ENCODE measurements around the gene PAK4. TPM values are rescaled to one million over a fixed set of nuclear protein-coding genes. Genes with fewer than 3 reads are reported as not detected.

The PAK4 gene
- total RNA-seq, 2 experiments from 2014 or later, result 16.3 to 17.8 TPM

DNA sequence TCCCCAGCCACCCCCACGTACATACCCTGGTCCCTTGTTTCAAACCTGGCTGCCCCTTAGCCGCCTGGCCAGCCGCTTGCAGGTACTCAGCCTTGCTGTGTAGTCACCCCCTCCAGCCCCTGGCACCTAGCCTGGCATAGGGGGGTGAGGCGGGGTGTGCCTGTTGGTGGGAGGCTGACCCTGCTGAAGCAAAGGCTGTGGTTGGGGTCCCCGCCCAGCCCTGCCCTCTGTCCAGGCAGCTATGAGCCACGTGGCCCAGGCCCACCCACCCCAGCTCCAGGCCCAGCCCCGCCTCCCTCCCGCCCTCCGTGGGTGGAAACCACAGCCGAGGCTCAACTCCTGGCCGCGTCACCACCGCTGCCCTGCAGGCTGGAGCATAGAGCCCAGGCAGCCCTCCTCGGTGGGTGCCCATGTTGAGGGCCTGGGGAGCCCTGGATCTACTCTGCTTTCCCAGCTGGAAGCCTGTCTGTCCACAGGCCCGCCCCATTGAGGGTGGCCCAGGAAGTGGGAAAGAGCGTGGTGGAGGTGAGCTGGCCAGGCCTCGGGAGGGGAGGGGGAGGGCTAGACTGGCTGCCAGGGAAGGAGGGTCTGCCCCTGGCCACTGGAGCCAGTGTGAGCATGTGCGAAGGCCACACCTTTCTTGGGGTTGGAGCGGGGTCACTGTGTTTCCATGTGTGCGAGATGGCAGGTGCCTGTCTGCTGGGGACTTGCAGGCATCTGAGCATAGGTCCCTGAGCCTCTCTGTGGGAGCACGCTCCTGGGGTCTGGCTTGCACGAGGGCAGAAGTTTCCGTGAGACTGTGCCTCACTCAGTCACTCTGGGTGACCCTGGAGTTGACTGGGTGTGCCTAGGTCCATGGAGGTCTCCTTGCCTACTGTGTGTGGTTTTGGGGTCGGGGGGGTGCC is 31.0 kb downstream of the PAK4 start:
- H3K27me3 Mint-ChIP-seq, result no peaks in the 10 kb centered on the region
- no peaks in the 10 kb centered on the region for H3K9me3 Mint-ChIP-seq
- H3K4me1 Mint-ChIP-seq (ENCODE audit: low read depth), result peaks cover 2% of the 10 kb centered on the region
- H3K4me3 Mint-ChIP-seq, result no peak overlapping the region
- POLR2A ChIA-PET, result no interaction called here
- no peak overlapping the region for H3K27ac Mint-ChIP-seq
- no peaks in the 10 kb centered on the region for H3K36me3 Mint-ChIP-seq
- intact Hi-C loops (cut with micrococcal nuclease), result no loop called here
- CTCF ChIA-PET, result no interaction called here
- no peak for DNase-seq

DNA sequence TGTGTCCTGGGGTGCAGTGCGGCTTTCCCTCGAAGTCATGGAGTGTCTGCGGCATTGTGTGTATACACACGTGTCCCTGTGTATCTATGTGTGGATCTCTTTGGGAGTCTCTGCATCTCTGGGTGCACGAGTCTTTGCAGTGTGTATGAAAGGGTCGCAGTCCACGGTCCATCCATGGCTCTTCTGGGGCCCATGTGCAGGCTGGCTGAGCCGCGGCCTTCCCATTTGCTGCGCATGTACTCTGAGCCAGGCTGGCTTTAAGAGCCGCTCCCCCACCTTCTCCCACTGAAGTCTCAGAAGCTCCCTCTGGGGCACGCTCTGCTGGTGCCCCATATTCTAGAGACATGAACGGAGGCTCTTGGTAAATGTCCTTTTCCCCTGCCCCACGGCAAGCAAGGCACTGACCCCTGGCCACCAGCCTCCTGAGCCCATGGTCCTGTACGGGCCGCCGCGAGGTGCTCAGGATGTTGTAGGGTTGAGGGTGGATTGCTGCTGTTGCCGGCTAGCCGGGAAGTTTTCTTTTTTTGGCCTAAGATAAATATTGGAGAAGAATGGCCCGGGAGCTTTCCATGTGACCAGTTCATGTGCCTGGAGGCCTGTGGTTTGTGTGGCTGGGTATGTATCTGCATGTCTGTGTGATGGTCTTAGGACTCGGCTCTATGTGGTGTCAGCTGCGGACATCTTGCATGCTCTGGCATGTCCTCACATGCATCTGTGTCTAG is 31.9 kb downstream of the PAK4 start:
- no peak overlapping the region for H3K4me3 Mint-ChIP-seq
- POLR2A ChIA-PET, result no interaction called here
- H3K27me3 Mint-ChIP-seq, result no peaks in the 10 kb centered on the region
- CTCF ChIA-PET, result no interaction called here
- no peaks in the 10 kb centered on the region for H3K36me3 Mint-ChIP-seq
- intact Hi-C loops (cut with micrococcal nuclease), result no loop called here
- H3K27ac Mint-ChIP-seq, result no peak overlapping the region
- no peaks in the 10 kb centered on the region for H3K9me3 Mint-ChIP-seq
- peaks cover 2% of the 10 kb centered on the region for H3K4me1 Mint-ChIP-seq (ENCODE audit: low read depth)
- DNase-seq, result no peak

DNA sequence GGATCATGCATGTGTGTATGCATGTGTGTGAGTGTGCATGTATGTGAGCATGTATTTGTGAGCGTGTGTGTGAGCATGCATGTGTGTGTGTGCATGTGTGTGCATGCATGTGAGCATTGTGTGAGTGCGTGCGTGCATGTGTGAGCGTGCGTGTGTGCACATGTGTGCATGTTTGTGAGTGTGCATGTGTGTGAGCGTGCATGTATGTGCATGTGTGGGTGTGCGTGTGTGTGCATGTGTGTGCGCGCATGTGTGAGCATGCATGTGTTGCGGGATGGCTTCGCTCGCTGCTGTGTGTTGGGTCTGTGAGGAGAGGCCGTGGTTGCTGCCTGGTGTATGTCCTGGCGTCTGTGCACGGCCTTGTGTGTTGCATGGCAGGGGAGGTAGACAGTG is 32.4 kb downstream of the PAK4 start:
- intact Hi-C loops (cut with micrococcal nuclease), result no loop called here
- CTCF ChIA-PET, result no interaction called here
- POLR2A ChIA-PET, result no interaction called here
- H3K36me3 Mint-ChIP-seq, result no peaks in the 10 kb centered on the region
- DNase-seq, result no peak
- no peak overlapping the region for H3K27ac Mint-ChIP-seq
- no peaks in the 10 kb centered on the region for H3K27me3 Mint-ChIP-seq
- H3K4me1 Mint-ChIP-seq (ENCODE audit: low read depth), result peaks cover 5% of the 10 kb centered on the region
- H3K4me3 Mint-ChIP-seq, result no peak overlapping the region
- no peaks in the 10 kb centered on the region for H3K9me3 Mint-ChIP-seq

DNA sequence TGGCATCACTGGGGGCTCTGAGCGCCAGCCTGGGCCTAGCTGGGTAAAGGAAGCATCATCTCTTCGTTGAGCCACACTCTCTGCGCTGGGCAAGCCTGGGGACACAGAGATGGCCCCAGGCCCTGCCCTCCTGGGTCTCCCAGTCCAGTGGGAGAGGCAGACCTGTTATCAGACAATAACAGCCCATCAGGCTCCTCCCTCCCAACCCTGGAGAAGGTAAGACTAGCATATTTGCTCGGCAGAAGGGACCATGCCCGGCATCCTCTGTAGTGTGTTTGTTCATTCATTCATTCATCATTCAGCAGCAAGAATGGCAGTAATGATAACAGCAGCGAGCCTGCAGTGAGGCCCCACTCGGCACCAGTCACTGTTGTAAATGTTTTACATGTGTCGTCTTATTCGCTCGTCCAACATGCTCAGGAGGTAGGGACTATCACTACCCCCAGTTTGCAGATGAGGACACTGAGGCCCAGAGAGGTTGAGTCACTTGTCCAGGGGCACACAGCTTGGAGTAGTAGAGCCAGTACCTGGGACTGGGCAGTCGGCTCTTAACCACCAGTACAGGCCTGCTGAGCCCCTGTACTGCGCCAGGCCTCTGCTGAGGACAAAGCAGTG is 33.2 kb downstream of the PAK4 start:
- H3K9me3 Mint-ChIP-seq, result no peaks in the 10 kb centered on the region
- no peak for DNase-seq
- CTCF ChIA-PET, result no interaction called here
- H3K36me3 Mint-ChIP-seq, result no peaks in the 10 kb centered on the region
- POLR2A ChIA-PET, result no interaction called here
- intact Hi-C loops (cut with micrococcal nuclease), result no loop called here
- H3K4me1 Mint-ChIP-seq (ENCODE audit: low read depth), result peaks cover 5% of the 10 kb centered on the region
- no peaks in the 10 kb centered on the region for H3K27me3 Mint-ChIP-seq
- no peak overlapping the region for H3K4me3 Mint-ChIP-seq
- no peak overlapping the region for H3K27ac Mint-ChIP-seq

DNA sequence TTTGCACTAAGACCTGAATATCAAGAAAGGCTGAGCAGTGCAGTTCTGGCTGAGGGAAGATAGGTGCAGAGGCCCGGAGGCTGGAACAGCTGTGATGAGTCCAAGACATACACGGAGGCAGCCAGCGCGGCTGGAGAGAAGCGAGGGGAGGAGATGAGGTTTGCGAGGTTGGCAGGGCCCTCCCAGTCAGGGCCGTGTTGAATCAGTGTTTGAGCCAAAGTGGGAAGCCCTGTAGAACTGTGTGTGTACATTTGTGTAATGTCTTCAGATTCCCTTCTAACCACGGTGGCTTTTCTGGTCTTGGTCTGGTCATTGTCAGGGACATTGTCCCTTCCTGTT is 34.9 kb downstream of the PAK4 start:
- ChIA-PET POLR2A (no interaction called here), CTCF (no interaction called here)
- no peak for DNase-seq
- intact Hi-C loops (cut with micrococcal nuclease), result no loop called here
- H3K9me3 Mint-ChIP-seq, result no peaks in the 10 kb centered on the region
- no peaks in the 10 kb centered on the region for H3K27me3 Mint-ChIP-seq
- no peaks in the 10 kb centered on the region for H3K36me3 Mint-ChIP-seq
- peaks cover 3% of the 10 kb centered on the region for H3K4me1 Mint-ChIP-seq (ENCODE audit: low read depth)
- no peak overlapping the region for H3K27ac Mint-ChIP-seq
- H3K4me3 Mint-ChIP-seq, result no peak overlapping the region

- CTCF ChIA-PET, result no interaction called here
Observed at GRCh38 chr19:39160889-39161672, 35.5 kb downstream of the PAK4 start.

GRCh38 chr19:39162441-39163043 is 37.0 kb downstream of the PAK4 start:
- ChIA-PET POLR2A (no interaction called here), CTCF (interaction anchor here (0.6 to 0.8 kb wide), 2 partner anchors 51 to 230 kb away, joined by 3 read pairs; no protein-coding TSS in a partner anchor)
- Mint-ChIP-seq H3K9me3 (no peaks in the 10 kb centered on the region), H3K4me1 (ENCODE audit: low read depth) (peaks cover 3% of the 10 kb centered on the region), H3K4me3 (no peak overlapping the region), H3K27me3 (no peaks in the 10 kb centered on the region), H3K36me3 (no peaks in the 10 kb centered on the region), H3K27ac (no peak overlapping the region)
- intact Hi-C loops (cut with micrococcal nuclease), result no loop called here
- no peak for DNase-seq

More at GRCh38 chr19:39160889-39161672, 35.5 kb downstream of the PAK4 start:
- peaks cover 3% of the 10 kb centered on the region for H3K4me1 Mint-ChIP-seq (ENCODE audit: low read depth)
- intact Hi-C loops (cut with micrococcal nuclease), result no loop called here
- POLR2A ChIA-PET, result no interaction called here
- H3K27me3 Mint-ChIP-seq, result no peaks in the 10 kb centered on the region
- H3K9me3 Mint-ChIP-seq, result no peaks in the 10 kb centered on the region
- H3K36me3 Mint-ChIP-seq, result no peaks in the 10 kb centered on the region
- H3K4me3 Mint-ChIP-seq, result no peak overlapping the region
- H3K27ac Mint-ChIP-seq, result no peak overlapping the region
- DNase-seq, result no peak

- Mint-ChIP-seq H3K36me3 (no peaks in the 10 kb centered on the region), H3K4me1 (ENCODE audit: low read depth) (peaks cover 3% of the 10 kb centered on the region), H3K9me3 (no peaks in the 10 kb centered on the region), H3K27ac (no peak overlapping the region), H3K27me3 (no peaks in the 10 kb centered on the region), H3K4me3 (no peak overlapping the region)
- intact Hi-C loops (cut with micrococcal nuclease), result no loop called here
- no peak for DNase-seq
- POLR2A ChIA-PET, result no interaction called here
- CTCF ChIA-PET, result interaction anchor here (0.6 kb wide), 1 partner anchor 174 kb away, joined by 4 read pairs; no protein-coding TSS in a partner anchor
Observed at GRCh38 chr19:39163621-39164020, 38.0 kb downstream of the PAK4 start.

GRCh38 chr19:39164289-39164688 is 38.7 kb downstream of the PAK4 start:
- H3K27ac Mint-ChIP-seq, result no peak overlapping the region
- H3K36me3 Mint-ChIP-seq, result no peaks in the 10 kb centered on the region
- H3K27me3 Mint-ChIP-seq, result no peaks in the 10 kb centered on the region
- ChIA-PET POLR2A (no interaction called here), CTCF (no interaction called here)
- H3K9me3 Mint-ChIP-seq, result no peaks in the 10 kb centered on the region
- intact Hi-C loops (cut with micrococcal nuclease), result no loop called here
- H3K4me3 Mint-ChIP-seq, result no peak overlapping the region
- peaks cover 3% of the 10 kb centered on the region for H3K4me1 Mint-ChIP-seq (ENCODE audit: low read depth)
- no peak for DNase-seq

GRCh38 chr19:39165857-39166256 is 40.3 kb downstream of the PAK4 start:
- intact Hi-C loops (cut with micrococcal nuclease), result no loop called here
- ChIA-PET POLR2A (no interaction called here), CTCF (interaction anchor here (0.7 to 1.1 kb wide), 2 partner anchors 56 to 510 kb away, joined by 3 read pairs; no protein-coding TSS in a partner anchor)
- no peak for DNase-seq
- Mint-ChIP-seq H3K9me3 (no peaks in the 10 kb centered on the region), H3K27ac (no peak overlapping the region), H3K4me1 (ENCODE audit: low read depth) (peaks cover 3% of the 10 kb centered on the region), H3K27me3 (no peaks in the 10 kb centered on the region), H3K36me3 (no peaks in the 10 kb centered on the region), H3K4me3 (no peak overlapping the region)

- H3K27ac Mint-ChIP-seq, result no peak overlapping the region
- no peak for DNase-seq
- no peaks in the 10 kb centered on the region for H3K9me3 Mint-ChIP-seq
- CTCF ChIA-PET, result interaction anchor here (0.7 to 1.4 kb wide), 3 partner anchors 57 to 509 kb away, joined by 3 read pairs; no protein-coding TSS in a partner anchor
- POLR2A ChIA-PET, result no interaction called here
- no peaks in the 10 kb centered on the region for H3K36me3 Mint-ChIP-seq
- no peaks in the 10 kb centered on the region for H3K27me3 Mint-ChIP-seq
- peaks cover 3% of the 10 kb centered on the region for H3K4me1 Mint-ChIP-seq (ENCODE audit: low read depth)
- no peak overlapping the region for H3K4me3 Mint-ChIP-seq
- intact Hi-C loops (cut with micrococcal nuclease), result no loop called here
Observed at GRCh38 chr19:39166571-39167391, 41.2 kb downstream of the PAK4 start.

Data from activated CD4-positive, alpha-beta memory T cell treated with anti-CD3 and anti-CD28 coated beads for 36 hours (primary cell).